Frontal cortex (tissue), 1 donor: ENCODE measurements around the gene HERC5. TPM values are rescaled to one million over a fixed set of nuclear protein-coding genes. Genes with fewer than 3 reads are reported as not detected.

Source experiments
- total RNA-seq: library from RNA; depleted of rRNA; stranded (reverse); fragments of >200 nt; gene quantifications from one replicate; pipeline ENCODE4 v1.2.3, GENCODE V29; 2014

The HERC5 gene
- total RNA-seq, 1 donor from 2014 or later: 2.4 TPM

Other genes with a start within 250 kb of the HERC5 start
- gene PPM1K, start 172.6 kb upstream of the HERC5 start, total RNA-seq: 117 TPM
- 3.7 TPM for gene HERC6, start 78.3 kb upstream of the HERC5 start, total RNA-seq
- gene PYURF, start 66.7 kb downstream of the HERC5 start, total RNA-seq: 84.0 TPM
- 55.0 TPM for gene HERC3, start 135.4 kb downstream of the HERC5 start, total RNA-seq
- 48.1 TPM for gene NAP1L5, start 240.7 kb downstream of the HERC5 start, total RNA-seq